H9 (cell line): Measurements from ENCODE around the gene RAB40C. TPM values are rescaled to one million over a fixed set of nuclear protein-coding genes. Genes with fewer than 3 reads are reported as not detected.

Source experiments
- DNase-seq: peaks from one replicate; pipeline ENCODE4 v3.0.0-alpha.2; 2017
- H2AFZ ChIP-seq: one replicate; pipeline ENCODE4 v1.6.1; 2013; ENCODE audit warnings: mild to moderate bottlenecking, low read length, control low read depth, moderate library complexity
- H2AK5ac ChIP-seq: 2 replicates; pipeline ENCODE4 v1.6.1; 2013; ENCODE audit warnings: low read length, control low read depth, mixed read lengths; ENCODE audit not compliant: insufficient read length
- H2BK120ac ChIP-seq: one replicate; pipeline ENCODE4 v1.6.1; 2013; ENCODE audit warnings: low read depth, mild to moderate bottlenecking, low read length, control low read depth, inconsistent platforms; ENCODE audit not compliant: poor library complexity, severe bottlenecking
- H2BK12ac ChIP-seq: 2 replicates; pipeline ENCODE4 v1.6.1; 2013; ENCODE audit warnings: low read length, control low read depth, mixed read lengths, low read depth; ENCODE audit not compliant: insufficient read length
- H2BK15ac ChIP-seq: 2 replicates; pipeline ENCODE4 v1.6.1; 2013; ENCODE audit warnings: low read depth, low read length, control low read depth
- H2BK20ac ChIP-seq: one replicate; pipeline ENCODE4 v1.6.1; 2013; ENCODE audit warnings: low read depth, mild to moderate bottlenecking, low read length, control low read depth, inconsistent platforms; ENCODE audit not compliant: poor library complexity, severe bottlenecking
- H2BK5ac ChIP-seq: 2 replicates; pipeline ENCODE4 v1.6.1; 2013; ENCODE audit warnings: low read length, control low read depth, mixed read lengths; ENCODE audit not compliant: insufficient read length
- H3K14ac ChIP-seq: 2 replicates; pipeline ENCODE4 v1.6.1; 2013; ENCODE audit warnings: low read length, control low read depth; ENCODE audit not compliant: insufficient read depth
- H3K18ac ChIP-seq: 2 replicates; pipeline ENCODE4 v1.6.1; 2013; ENCODE audit warnings: low read depth, mild to moderate bottlenecking, mixed read lengths, low read length, control low read depth; ENCODE audit not compliant: insufficient read length
- H3K23ac ChIP-seq: 2 replicates; pipeline ENCODE4 v1.6.1; 2013; ENCODE audit warnings: low read length, control low read depth, mixed read lengths, low read depth; ENCODE audit not compliant: insufficient read length
- H3K23me2 ChIP-seq: 2 replicates; pipeline ENCODE4 v1.6.1; 2013; ENCODE audit warnings: low read depth, mild to moderate bottlenecking, mixed read lengths, low read length, control low read depth; ENCODE audit not compliant: insufficient read length, poor library complexity, severe bottlenecking
- H3K27ac ChIP-seq: 2 replicates; pipeline ENCODE4 v1.5.1; 2013; ENCODE audit warnings: low read length, control low read depth, mixed read lengths, low read depth; ENCODE audit not compliant: insufficient read length
- H3K27me3 ChIP-seq: 2 replicates; pipeline ENCODE4 v1.6.1; 2013; ENCODE audit warnings: low read length, control low read depth, inconsistent platforms; ENCODE audit not compliant: insufficient read depth
- H3K4ac ChIP-seq: 2 replicates; pipeline ENCODE4 v1.6.1; 2013; ENCODE audit warnings: low read depth, mild to moderate bottlenecking, control low read depth, inconsistent platforms, low read length, moderate library complexity
- H3K4me1 ChIP-seq: 2 replicates; pipeline ENCODE4 v1.6.1; 2013; ENCODE audit warnings: low read length, control low read depth, inconsistent platforms; ENCODE audit not compliant: insufficient read depth
- H3K4me2 ChIP-seq: 2 replicates; pipeline ENCODE4 v1.6.1; 2013; ENCODE audit warnings: low read length, control low read depth, mixed read lengths; ENCODE audit not compliant: insufficient read length, insufficient read depth
- H3K56ac ChIP-seq: 2 replicates; pipeline ENCODE4 v1.6.1; 2013; ENCODE audit warnings: low read depth, mild to moderate bottlenecking, mixed read lengths, low read length, control low read depth; ENCODE audit not compliant: insufficient read length
- H3K79me1 ChIP-seq: 2 replicates; pipeline ENCODE4 v1.6.1; 2013; ENCODE audit warnings: low read depth, mild to moderate bottlenecking, moderate library complexity, low read length, control low read depth, inconsistent platforms; ENCODE audit not compliant: insufficient read depth, poor library complexity, severe bottlenecking
- H3K79me2 ChIP-seq: 2 replicates; pipeline ENCODE4 v1.6.1; 2013; ENCODE audit warnings: low read length, control low read depth, inconsistent platforms; ENCODE audit not compliant: insufficient read depth
- H3K9ac ChIP-seq: 2 replicates; pipeline ENCODE4 v1.6.1; 2013; ENCODE audit warnings: low read length, control low read depth, mixed read lengths; ENCODE audit not compliant: insufficient read length; ENCODE audit errors: extremely low read depth
- H3K9me3 ChIP-seq: one replicate; pipeline ENCODE4 v1.6.1; 2013; ENCODE audit warnings: low read depth, low read length, inconsistent platforms; ENCODE audit not compliant: control insufficient read depth
- H3T11ph ChIP-seq: one replicate; pipeline ENCODE4 v1.6.1; 2013; ENCODE audit warnings: mild to moderate bottlenecking, low read length, control low read depth, inconsistent platforms
- H4K20me1 ChIP-seq: one replicate; pipeline ENCODE4 v1.6.1; 2013; ENCODE audit not compliant: control insufficient read depth, insufficient read length, insufficient read depth
- H4K5ac ChIP-seq: 2 replicates; pipeline ENCODE4 v1.6.1; 2013; ENCODE audit warnings: low read depth, mild to moderate bottlenecking, mixed read lengths, low read length, control low read depth; ENCODE audit not compliant: insufficient read length
- H4K8ac ChIP-seq: replicated peaks from 2 replicates; pipeline ENCODE4 v1.6.1; 2013; ENCODE audit warnings: low read length, control low read depth, mixed read lengths, low read depth; ENCODE audit not compliant: insufficient read length
- H4K91ac ChIP-seq: 2 replicates; pipeline ENCODE4 v1.6.1; 2013; ENCODE audit warnings: low read depth, mild to moderate bottlenecking, moderate library complexity, mixed read lengths, low read length, control low read depth; ENCODE audit not compliant: insufficient read length
- H3K27ac Mint-ChIP-seq, 3 experiments: 2 replicates in 2 of 3; 3 replicates in 1 of 3; pipeline ENCODE4 v1.8.0; 2020 to 2021; ENCODE audit warnings: mixed read lengths in 3 of 3, mild to moderate bottlenecking in 1 of 3, moderate library complexity in 1 of 3
- H3K27me3 Mint-ChIP-seq: 2 replicates; pipeline ENCODE4 v1.8.0; 2021; ENCODE audit warnings: low read depth, mild to moderate bottlenecking, moderate library complexity, mixed read lengths
- H3K36me3 Mint-ChIP-seq, 3 experiments: 2 replicates in 2 of 3; 3 replicates in 1 of 3; pipeline ENCODE4 v1.8.0; 2020 to 2021; ENCODE audit warnings: low read depth in 3 of 3, mixed read lengths in 3 of 3; ENCODE audit not compliant: insufficient read depth in 1 of 3
- H3K4me1 Mint-ChIP-seq, 2 experiments: 2 replicates each; pipeline ENCODE4 v1.8.0; 2020; ENCODE audit warnings: mixed read lengths in 2 of 2
- H3K4me3 Mint-ChIP-seq, 2 experiments: 2 replicates in 1 of 2; 3 replicates in 1 of 2; pipeline ENCODE4 v1.8.0; 2020 to 2021; ENCODE audit warnings: mild to moderate bottlenecking in 2 of 2, mixed read lengths in 2 of 2, moderate library complexity in 1 of 2
- H3K9me3 Mint-ChIP-seq, 2 experiments: 2 replicates in 1 of 2; 3 replicates in 1 of 2; pipeline ENCODE4 v1.8.0; 2020; ENCODE audit warnings: mild to moderate bottlenecking in 2 of 2, mixed read lengths in 2 of 2, moderate library complexity in 1 of 2
- CTCF ChIP-seq: fragments of 200-600 bp; sonication (generic); conservative IDR thresholded peaks from 3 replicates; pipeline ENCODE4 v1.8.0; 2021; ENCODE audit warnings: antibody characterized with exemption, mild to moderate bottlenecking
- WGBS: extraction: QIAGEN DNeasy Blood & Tissue Kit; methylation state at CpG from one replicate; pipeline ENCODE4 v1.1.7; 2013; ENCODE audit warnings: missing lambda C conversion rate, low lambda C conversion rate, mixed read lengths; ENCODE audit not compliant: insufficient read length; ENCODE audit errors: extremely low coverage; 5-methylcytosine and 5-hydroxymethylcytosine counted together
- total RNA-seq: library from RNA; stranded (reverse); gene quantifications from 2 replicates; pipeline ENCODE4 v1.2.1, GENCODE V29; 2021

Gene RAB40C
- total RNA-seq, 1 experiment from 2014 or later = 19.1 TPM

- no peaks in the 10 kb centered on the region for H3K79me2 ChIP-seq
- no peak overlapping the region for H2BK15ac ChIP-seq
- H3K23me2 ChIP-seq = no peaks in the 10 kb centered on the region
- H3K4me1 ChIP-seq = no peaks in the 10 kb centered on the region
- no peak overlapping the region for H4K8ac ChIP-seq
- H2AK5ac ChIP-seq = no peak overlapping the region
- H3K79me1 ChIP-seq = no peaks in the 10 kb centered on the region
- H3K18ac ChIP-seq = no peak overlapping the region
- H2BK20ac ChIP-seq = no peak overlapping the region
- no peak overlapping the region for H3K56ac ChIP-seq
- no peak overlapping the region for H4K5ac ChIP-seq
- Mint-ChIP-seq H3K36me3 (no peaks in the 10 kb centered on the region; a peak in 1 of 7 replicates), H3K9me3 (no peaks in the 10 kb centered on the region; a peak in 1 of 5 replicates), H3K27ac (peak overlapping the region in 1 of 3 experiments; percentile 7; a peak in 1 of 7 replicates), H3K4me3 (no peak overlapping the region; a peak in 1 of 5 replicates), H3K4me1 (peaks cover 4 to 15% of the 10 kb centered on the region in 2 experiments), H3K27me3 (peaks cover 42% of the 10 kb centered on the region)
- WGBS = no CpG with 5 or more reads among the region's 43 CpGs
- H3K27me3 ChIP-seq = peaks cover 2% of the 10 kb centered on the region; the same call in 1 of the 2 replicates
- H3K4ac ChIP-seq = no peak overlapping the region
- no peak for TF ChIP-seq CTCF
- no peak overlapping the region for H3K9ac ChIP-seq
- no peak overlapping the region for H4K91ac ChIP-seq
- no peak overlapping the region for H3K4me2 ChIP-seq
- H2BK5ac ChIP-seq = no peak overlapping the region
- H3T11ph ChIP-seq = no peak overlapping the region
- no peak overlapping the region for H2AFZ ChIP-seq
- H2BK120ac ChIP-seq = no peak overlapping the region
- H3K27ac ChIP-seq = no peak overlapping the region
- H3K23ac ChIP-seq = no peak overlapping the region
- DNase-seq = no peak
- no peak overlapping the region for H2BK12ac ChIP-seq
- peaks cover 3% of the 10 kb centered on the region for H4K20me1 ChIP-seq
- H3K14ac ChIP-seq = no peak overlapping the region; the same call in 1 of the 2 replicates
- no peaks in the 10 kb centered on the region for H3K9me3 ChIP-seq
These were observed 27.6 kb upstream of the RAB40C start for GRCh38 chr16:561957-562938.
